Left lung (tissue), 10 donors: ENCODE results near the gene CHPF2. TPM values are rescaled to one million over a fixed set of nuclear protein-coding genes. Genes with fewer than 3 reads are reported as not detected.

Source experiments
- ATAC-seq: fragments of 200-7000 bp; cut with Tn5 transposase; one replicate; pipeline ENCODE4 v1.9.1; 2020; ENCODE audit warnings: moderate library complexity
- DNase-seq, 4 donors: peaks; one replicate each; pipeline ENCODE4 v3.0.0-alpha.2; 2013 to 2020
- H3K27ac ChIP-seq, 2 donors: fragments of 200-600 bp; sonication (generic) in 1 of 2; one replicate each; pipeline versions ENCODE4 v1.5.0 to v1.8.0; 2020 to 2021
- H3K27me3 ChIP-seq, 2 donors: fragments of 200-600 bp; sonication (generic) in 1 of 2; one replicate each; pipeline versions ENCODE4 v1.5.0 to v1.8.0; 2020 to 2021
- H3K36me3 ChIP-seq, 2 donors: fragments of 200-600 bp; sonication (generic) in 1 of 2; one replicate each; pipeline versions ENCODE4 v1.5.0 to v1.8.0; 2020 to 2021
- H3K4me1 ChIP-seq, 2 donors: fragments of 200-600 bp; one replicate each; pipeline ENCODE4 v1.8.0; 2021
- H3K4me3 ChIP-seq, 2 donors: fragments of 200-600 bp; sonication (generic) in 1 of 2; one replicate each; pipeline versions ENCODE4 v1.5.0 to v1.8.0; 2020 to 2021; ENCODE audit warnings: mild to moderate bottlenecking in 1 of 2
- H3K9me3 ChIP-seq, 2 donors: fragments of 200-600 bp; sonication (generic) in 1 of 2; one replicate each; pipeline versions ENCODE4 v1.5.0 to v1.8.0; 2020 to 2021
- intact Hi-C, 2 donors: fragments of 100-400 bp; cut with DNase I; formaldehyde crosslinking; loops; one replicate each; pipeline versions ENCODE4 v1.11.2 to v1.14.2; 2022
- polyA plus RNA-seq, 6 donors: library from polyadenylated mRNA; unstranded; fragments of 120-200 nt; gene quantifications; one replicate each; pipeline ENCODE4 v1.2.1, GENCODE V29; 2013; ENCODE audit not compliant: insufficient read length in 6 of 6
- total RNA-seq, 2 donors: library from RNA; stranded (reverse); fragmentation: NEBNext Ultra II Directional; extraction: Animal tissue kit (Norgen Biotek cat#: 25700); gene quantifications; one replicate each; pipeline ENCODE4 v1.2.1, GENCODE V29; 2021
- TF ChIP-seq, protein P1 (sequence below), 2 donors: fragments of 200-600 bp; sonication (generic) in 1 of 2; IDR thresholded peaks; one replicate each; pipeline versions ENCODE4 v1.5.0 to v1.8.0; 2021; ENCODE audit warnings: antibody characterized with exemption in 2 of 2
- donor health status: DM: no; HTN: yes; CAD: no.
- donor health status: DM: no; HTN: no; CAD: no.

CHPF2 gene
- total and polyA plus RNA-seq, 8 donors: 18.1 to 53.8 (median 23.0) TPM

DNA sequence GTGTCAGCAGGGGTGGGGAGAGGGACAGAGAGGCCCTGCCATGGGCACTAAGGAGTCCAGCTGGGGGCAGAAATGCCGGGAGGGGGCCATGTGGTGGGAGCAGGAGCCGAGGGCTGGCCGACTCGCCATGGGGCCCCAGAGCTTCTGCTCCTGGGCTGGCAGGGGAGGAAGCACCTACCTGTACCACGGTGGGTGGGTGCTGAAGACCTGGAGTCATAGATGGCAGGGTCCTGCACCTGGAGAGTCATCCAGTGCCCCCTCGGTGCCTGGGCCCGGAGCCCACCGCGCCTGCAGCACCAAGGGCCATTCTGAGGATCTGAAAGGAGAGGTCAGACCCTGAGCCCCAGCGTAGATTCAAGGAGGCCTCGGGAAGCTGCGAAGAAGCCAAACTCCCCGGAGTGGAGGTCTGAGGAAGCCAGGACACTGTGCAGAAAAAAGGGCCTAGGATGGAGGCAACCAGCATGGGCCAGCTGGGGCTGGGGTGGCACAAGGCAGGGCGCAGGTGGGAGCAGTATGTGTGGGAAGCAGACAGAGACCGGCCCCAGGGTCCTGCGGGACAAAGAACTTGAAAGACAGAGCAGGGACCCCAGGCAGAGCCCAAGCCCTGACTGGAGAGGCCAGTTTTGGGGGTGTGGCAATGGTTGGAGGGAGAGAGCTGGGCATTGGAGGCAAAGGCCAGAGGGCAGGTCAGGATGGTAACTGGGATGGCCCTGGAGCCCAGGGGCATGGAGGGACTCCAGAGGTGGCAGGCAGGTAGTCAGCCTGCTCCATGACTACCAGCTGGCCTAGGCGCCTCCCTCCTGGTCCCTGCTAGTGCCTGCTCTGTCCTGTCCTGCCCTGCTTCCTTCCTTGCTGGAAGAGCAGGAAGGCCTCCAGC, 42.9 kb downstream of the CHPF2 start:
- no peaks in the 10 kb centered on the region for H3K9me3 ChIP-seq
- H3K4me3 ChIP-seq: peak overlapping the region in 1 of 2 donors; percentile 34
- H3K27ac ChIP-seq: peak overlapping the region in 1 of 2 donors; percentile 88
- no peaks in the 10 kb centered on the region for H3K36me3 ChIP-seq
- intact Hi-C loops: no loop called here
- ATAC-seq (no peak), DNase-seq (no peak)
- TF ChIP-seq, protein P1, sequence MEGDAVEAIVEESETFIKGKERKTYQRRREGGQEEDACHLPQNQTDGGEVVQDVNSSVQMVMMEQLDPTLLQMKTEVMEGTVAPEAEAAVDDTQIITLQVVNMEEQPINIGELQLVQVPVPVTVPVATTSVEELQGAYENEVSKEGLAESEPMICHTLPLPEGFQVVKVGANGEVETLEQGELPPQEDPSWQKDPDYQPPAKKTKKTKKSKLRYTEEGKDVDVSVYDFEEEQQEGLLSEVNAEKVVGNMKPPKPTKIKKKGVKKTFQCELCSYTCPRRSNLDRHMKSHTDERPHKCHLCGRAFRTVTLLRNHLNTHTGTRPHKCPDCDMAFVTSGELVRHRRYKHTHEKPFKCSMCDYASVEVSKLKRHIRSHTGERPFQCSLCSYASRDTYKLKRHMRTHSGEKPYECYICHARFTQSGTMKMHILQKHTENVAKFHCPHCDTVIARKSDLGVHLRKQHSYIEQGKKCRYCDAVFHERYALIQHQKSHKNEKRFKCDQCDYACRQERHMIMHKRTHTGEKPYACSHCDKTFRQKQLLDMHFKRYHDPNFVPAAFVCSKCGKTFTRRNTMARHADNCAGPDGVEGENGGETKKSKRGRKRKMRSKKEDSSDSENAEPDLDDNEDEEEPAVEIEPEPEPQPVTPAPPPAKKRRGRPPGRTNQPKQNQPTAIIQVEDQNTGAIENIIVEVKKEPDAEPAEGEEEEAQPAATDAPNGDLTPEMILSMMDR (IDR thresholded peaks at IDR 0.05): no peak
- H3K27me3 ChIP-seq: peaks cover 0 to 10% of the 10 kb centered on the region in 2 donors
- peaks cover 6 to 61% of the 10 kb centered on the region in 2 donors for H3K4me1 ChIP-seq

DNA sequence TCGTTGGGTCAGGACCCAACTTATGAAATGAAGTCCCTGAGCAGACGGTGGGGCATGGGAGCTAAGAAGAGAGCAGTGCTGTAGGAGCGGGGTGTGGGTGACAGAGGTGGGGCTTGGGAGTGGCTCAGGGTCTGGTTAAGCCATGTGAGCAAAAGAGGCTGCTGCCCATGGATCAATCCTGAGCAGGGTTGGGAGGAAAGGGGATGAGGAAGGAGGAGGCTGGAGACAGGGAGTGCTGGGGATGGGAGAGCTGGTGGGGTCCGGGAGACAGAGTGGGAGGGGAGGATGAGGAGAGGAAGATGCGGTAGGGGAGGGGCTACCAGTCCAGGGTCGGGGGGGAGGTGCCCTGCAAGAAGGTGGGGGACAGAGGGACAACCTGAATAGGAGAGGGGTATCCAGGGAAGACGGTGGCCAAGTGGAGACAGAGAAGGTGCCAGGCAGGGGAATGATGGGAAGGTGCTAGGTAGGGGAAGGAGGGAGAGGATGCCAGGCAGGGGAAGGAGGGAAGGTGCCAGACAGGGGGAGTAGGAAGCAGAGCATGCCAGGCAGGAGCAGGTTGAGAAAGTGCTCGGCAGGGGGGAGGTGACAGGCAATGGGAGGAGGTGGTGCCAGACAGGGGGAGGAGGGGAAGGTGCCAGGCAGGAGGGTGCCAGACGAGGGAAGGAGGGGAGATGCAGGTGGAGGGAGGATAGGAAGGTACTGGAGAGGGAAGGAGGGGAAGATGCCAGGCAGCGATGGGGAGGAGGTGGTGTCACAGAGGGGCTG, 43.7 kb downstream of the CHPF2 start:
- peaks cover 0 to 17% of the 10 kb centered on the region in 2 donors for H3K27me3 ChIP-seq
- no peaks in the 10 kb centered on the region for H3K36me3 ChIP-seq
- H3K27ac ChIP-seq: no peak overlapping the region
- DNase-seq: no peak
- H3K4me1 ChIP-seq: peaks cover 6 to 56% of the 10 kb centered on the region in 2 donors
- peak overlapping the region in 1 of 2 donors; percentile 34 for H3K4me3 ChIP-seq
- TF ChIP-seq, protein P1 (IDR thresholded peaks at IDR 0.05): no peak
- H3K9me3 ChIP-seq: no peaks in the 10 kb centered on the region
- intact Hi-C loops: no loop called here
- ATAC-seq: peak; percentile 21

DNA sequence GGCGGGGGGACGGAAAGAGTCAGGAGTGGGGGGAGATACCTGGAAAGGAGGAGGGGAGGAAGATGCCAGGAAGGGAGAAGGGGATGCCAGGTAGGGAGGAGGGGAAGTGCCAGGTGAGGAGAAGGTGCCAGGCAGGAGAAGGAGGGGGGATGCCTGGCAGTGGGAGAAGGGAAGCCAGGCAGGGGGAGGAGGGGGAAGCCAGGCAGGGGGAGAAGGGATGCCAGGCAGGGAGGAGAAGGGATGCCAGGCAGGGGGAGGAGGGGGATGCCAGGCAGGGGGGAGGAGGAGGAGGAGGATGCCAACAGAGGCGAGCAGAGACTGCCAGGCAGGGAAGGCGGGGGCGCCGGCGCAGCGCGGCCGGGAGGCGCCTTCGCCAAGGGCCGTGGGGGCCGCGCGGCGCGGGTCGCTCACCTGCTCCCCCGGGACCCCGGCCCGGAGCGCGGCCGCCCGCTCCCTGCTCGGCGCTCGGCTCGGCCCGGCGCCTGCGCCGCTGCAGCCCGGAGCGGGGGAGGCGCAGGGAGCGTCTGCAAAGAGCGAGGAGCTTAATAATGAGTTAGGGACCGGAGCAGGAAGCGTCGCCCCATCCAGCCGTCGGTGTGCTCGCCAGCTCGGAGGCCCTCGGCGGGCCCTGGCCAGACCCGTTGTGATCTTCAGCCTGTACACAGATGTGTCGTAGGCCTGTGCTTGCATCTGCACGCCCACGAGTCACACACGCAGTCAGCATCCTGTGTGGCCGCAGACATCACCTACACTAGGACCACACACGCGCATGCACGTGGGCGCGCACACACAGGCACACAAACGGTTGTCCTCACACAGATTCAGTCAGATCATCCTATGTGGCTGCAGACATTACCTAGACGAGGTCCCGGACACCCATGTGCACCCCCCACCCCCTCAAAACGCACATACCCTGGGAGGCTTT, 44.6 kb downstream of the CHPF2 start:
- H3K4me3 ChIP-seq: peak overlapping the region; percentile 15 to 34
- TF ChIP-seq, protein P1 (IDR thresholded peaks at IDR 0.05): no peak
- H3K27me3 ChIP-seq: peaks cover 0 to 26% of the 10 kb centered on the region in 2 donors
- peaks cover 6 to 46% of the 10 kb centered on the region in 2 donors for H3K4me1 ChIP-seq
- no peaks in the 10 kb centered on the region for H3K9me3 ChIP-seq
- peak; percentile 61 to 89 (median 70) for DNase-seq
- no peaks in the 10 kb centered on the region for H3K36me3 ChIP-seq
- intact Hi-C loops: no loop called here
- peak; percentile 85 for ATAC-seq
- no peak overlapping the region for H3K27ac ChIP-seq

DNA sequence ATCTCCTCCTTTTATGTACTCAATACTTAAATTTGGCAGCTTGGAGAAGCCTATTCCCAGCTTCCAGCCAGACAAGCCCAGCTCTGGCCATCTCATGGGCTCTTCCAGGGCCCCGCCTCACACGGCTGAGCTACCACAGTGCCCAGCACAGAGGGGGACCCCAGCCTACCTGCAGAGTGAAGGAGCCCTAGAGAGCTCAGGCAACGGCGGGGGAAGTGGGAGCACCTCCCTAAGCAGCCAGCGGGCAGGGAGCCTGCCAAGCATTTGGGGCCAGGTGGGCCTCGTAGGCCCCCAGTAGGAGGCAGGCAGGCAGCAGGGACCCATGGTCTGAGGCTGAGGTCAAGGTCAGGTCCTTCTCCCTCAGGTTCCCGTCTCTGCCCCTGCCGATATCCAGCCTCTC, 45.3 kb downstream of the CHPF2 start:
- Histone ChIP-seq H3K27me3 (peaks cover 4 to 34% of the 10 kb centered on the region in 2 donors), H3K27ac (no peak overlapping the region), H3K4me3 (no peak overlapping the region), H3K36me3 (no peaks in the 10 kb centered on the region), H3K9me3 (no peaks in the 10 kb centered on the region), H3K4me1 (peaks cover 0 to 39% of the 10 kb centered on the region in 2 donors)
- TF ChIP-seq, protein P1 (IDR thresholded peaks at IDR 0.05): no peak
- ATAC-seq (no peak), DNase-seq (no peak)
- intact Hi-C loops: no loop called here
